GM12891 (cell line): ENCODE data around the gene DAB1.

Experiments used
- DNase-seq: peaks from one replicate; pipeline ENCODE4 v3.0.0; 2011; ENCODE audit warnings: low spot score; ENCODE audit not compliant: insufficient read length
- FAIRE-seq: peaks from 2 replicates; lab custom pipeline; 2011; peaks lifted over from hg19 to GRCh38; lab: Jason Lieb, UNC
- PAX5 ChIP-seq: IDR thresholded peaks from 2 replicates; pipeline ENCODE4 v1.6.1; 2011; ENCODE audit warnings: low read length, moderate library complexity, mild to moderate bottlenecking; ENCODE audit not compliant: insufficient read depth, severe bottlenecking
- POLR2A ChIP-seq: IDR thresholded peaks from 2 replicates; pipeline ENCODE4 v1.6.1; 2011; ENCODE audit warnings: low read depth, low read length, control low read depth
- POLR2AphosphoS5 ChIP-seq: IDR thresholded peaks from 2 replicates; pipeline ENCODE4 v1.6.1; 2011; ENCODE audit warnings: low read depth, low read length, control low read depth
- POU2F2 ChIP-seq: IDR thresholded peaks from 2 replicates; pipeline ENCODE4 v1.6.1; 2011; ENCODE audit warnings: low read depth, mild to moderate bottlenecking, control low read depth, low read length, moderate library complexity
- SPI1 ChIP-seq: IDR thresholded peaks from 2 replicates; pipeline ENCODE4 v1.6.1; 2011; ENCODE audit warnings: low read depth, low read length, control low read depth
- TAF1 ChIP-seq: IDR thresholded peaks from 2 replicates; pipeline ENCODE4 v1.6.1; 2011; ENCODE audit warnings: low read depth, low read length, control low read depth

Gene DAB1

DNA sequence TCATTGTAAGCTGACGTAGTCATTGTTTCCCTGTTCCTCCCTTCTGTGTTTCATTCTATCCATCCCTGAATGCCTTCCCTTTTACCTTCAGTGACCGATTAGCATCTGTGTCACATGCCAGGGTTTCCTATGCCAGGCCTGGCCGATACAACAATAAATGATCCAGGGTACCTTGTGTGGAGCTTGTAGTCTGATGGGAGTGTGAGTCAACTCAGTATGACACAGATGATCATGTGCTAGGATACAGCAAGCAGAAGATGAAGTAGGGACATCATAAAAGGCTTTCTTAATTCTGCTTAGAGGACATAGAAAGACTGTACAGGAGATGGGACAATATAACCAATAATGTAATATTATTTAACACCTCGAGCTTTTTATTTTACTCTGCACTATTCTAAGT, 294.0 kb downstream of the DAB1 start:
- no peak for DNase-seq
- TF ChIP-seq PAX5 (no peak), TAF1 (no peak), POLR2AphosphoS5 (no peak), POU2F2 (no peak), POLR2A (no peak), SPI1 (no peak)
- FAIRE-seq, result no peak

DNA sequence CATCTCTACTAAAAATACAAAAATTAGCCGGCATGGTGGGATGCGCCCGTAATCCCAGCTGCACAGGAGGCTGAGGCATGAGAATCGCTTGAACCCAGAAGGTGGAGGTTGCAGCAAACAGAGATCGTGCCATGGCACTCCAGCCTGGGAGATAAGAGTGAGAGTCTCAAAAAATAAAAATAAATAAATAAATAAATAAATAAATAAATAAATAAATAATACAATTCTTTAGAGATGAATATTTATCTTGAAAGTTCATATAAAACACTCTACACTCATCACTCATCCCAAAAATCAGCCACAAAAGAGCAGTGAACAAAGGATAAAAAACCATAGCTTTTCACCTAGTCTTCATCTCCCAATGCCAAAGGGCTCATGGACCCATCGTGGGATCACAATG, 295.9 kb downstream of the DAB1 start:
- TF ChIP-seq POLR2AphosphoS5 (no peak), POU2F2 (no peak), POLR2A (no peak), PAX5 (no peak), TAF1 (no peak), SPI1 (no peak)
- FAIRE-seq, result no peak
- no peak for DNase-seq

DNA sequence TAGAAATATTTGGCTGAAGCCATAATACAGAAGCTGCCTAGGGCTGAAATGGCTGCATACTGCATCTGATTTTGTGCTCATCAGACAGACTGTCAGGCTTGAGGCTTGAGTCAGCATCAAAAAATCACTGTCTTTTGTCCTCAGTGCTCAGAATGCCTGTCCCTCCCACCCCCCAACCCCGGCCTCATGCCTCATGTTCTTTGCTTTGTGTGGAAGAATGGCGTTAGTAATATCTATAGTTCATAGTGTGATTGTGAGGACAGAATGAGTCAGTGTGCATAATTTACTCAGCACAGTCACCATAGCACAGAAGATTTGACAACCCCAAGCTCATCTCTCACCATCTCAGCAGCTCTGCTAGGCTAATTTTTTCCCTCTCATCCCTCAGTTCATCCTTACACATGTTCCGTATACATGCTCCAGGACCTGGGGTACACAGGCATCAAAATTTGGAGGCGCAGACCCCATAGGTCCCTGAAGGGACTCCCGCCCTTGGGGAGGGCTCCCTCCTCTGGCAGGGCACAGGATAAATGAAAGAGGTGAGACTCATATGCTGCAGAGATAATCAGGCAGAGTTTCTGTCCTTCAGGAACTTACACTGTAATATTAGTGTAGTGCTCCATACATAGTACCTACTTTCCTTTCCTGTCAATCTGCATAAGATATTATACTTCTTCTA, 299.0 kb downstream of the DAB1 start:
- 0 out of 2 replicates have a peak, but pooled peaks have one; percentile 37 for TF ChIP-seq POU2F2
- TF ChIP-seq SPI1, result no peak
- DNase-seq, result no peak
- no peak for FAIRE-seq

DNA sequence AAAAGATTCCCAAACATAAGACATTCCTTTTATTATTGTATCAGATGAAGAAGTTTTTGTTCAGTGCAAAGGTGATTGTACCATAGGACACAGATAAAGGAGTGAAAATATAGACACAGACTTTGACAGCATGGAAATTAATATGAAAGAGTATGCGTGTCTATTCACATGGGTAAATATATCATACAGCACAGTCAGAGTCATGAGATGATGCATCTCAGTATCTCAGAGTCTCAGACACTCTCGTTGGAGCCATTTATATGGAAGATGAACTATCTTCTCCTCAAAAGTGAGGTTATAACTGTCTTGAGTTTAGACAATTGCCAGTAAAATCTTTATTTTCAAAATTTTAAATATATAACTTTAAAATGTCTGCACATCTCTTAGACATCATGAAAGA, 299.7 kb downstream of the DAB1 start:
- TF ChIP-seq TAF1, result no peak
- no peak for TF ChIP-seq PAX5
- no peak for TF ChIP-seq POLR2A
- TF ChIP-seq SPI1, result no peak
- TF ChIP-seq POU2F2, result no peak
- TF ChIP-seq POLR2AphosphoS5, result no peak
- DNase-seq (no peak), FAIRE-seq (no peak)

DNA sequence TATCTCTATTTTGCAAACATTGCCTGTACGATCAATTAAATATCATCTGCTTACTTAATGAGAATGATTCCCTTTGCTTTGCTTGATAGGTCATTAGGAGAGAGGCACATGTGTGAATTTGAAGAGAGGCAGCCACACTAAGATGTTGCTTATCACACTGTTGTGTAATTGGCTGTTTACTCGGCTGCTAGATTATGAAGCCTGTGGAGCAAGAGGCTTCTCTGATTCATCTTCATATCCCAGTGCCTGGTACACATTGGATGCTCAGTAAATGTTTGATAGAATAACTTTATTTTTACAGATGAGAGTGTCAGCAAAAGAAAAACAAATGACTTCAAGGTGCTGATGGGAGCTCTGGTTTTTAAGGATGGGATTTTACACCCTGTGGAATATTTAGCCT, 301.8 kb downstream of the DAB1 start:
- no peak for DNase-seq
- TF ChIP-seq PAX5 (no peak), POU2F2 (no peak), TAF1 (no peak), POLR2AphosphoS5 (no peak), POLR2A (no peak), SPI1 (no peak)
- no peak for FAIRE-seq

DNA sequence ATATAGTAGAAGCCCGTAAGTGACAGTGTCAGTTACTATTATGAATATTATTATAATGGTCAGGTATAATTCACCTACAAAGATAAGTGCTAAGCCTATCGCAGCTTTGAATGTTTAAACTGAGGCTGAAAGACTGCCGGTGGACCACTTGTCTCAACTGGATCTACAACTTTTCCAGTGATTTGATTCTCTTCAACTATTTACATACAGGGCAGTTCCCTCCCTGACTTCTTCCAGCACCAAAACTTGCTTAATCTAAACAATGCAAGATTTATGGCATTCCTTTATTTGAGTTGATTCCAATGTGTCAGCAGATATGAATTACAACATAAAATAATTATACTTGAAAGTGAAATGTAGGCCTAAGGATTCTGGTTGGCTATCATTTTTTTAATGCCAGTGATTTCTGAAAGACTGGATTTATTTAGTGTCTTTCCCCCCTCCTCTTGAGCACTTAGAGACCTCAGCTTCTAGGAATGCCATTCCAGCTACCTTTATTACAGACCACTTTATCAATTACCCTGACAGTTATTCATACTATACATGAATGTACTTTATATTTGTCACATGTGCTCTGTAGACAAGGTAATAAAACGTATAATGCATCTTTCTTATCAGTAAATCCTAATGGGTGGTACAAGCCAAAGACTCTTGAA, 304.8 kb downstream of the DAB1 start:
- FAIRE-seq (no peak), DNase-seq (no peak)

DNA sequence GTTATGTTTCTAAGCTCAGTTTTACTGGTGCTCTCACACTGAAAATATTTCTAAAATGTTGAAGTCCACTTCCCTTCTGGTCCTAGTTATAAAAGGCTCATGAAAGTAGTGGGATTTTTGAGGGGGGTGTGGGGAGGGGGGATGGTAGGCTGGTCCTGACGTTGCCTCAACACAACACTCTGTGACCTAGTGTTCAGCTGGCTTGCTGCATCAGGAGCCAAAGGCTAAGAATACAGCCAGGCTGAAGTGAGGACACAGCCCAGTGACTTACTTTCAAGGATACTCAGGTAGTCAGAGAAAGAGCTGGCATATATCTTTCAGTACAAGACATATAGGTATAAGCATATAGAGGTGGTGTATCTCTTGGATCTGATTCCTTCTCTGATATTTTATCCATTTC, 306.1 kb downstream of the DAB1 start:
- no peak for FAIRE-seq
- DNase-seq, result no peak
- no peak for TF ChIP-seq TAF1
- TF ChIP-seq POLR2AphosphoS5, result no peak
- TF ChIP-seq POLR2A, result no peak
- no peak for TF ChIP-seq PAX5
- no peak for TF ChIP-seq POU2F2
- no peak for TF ChIP-seq SPI1

More for the DNA sequence above, 304.8 kb downstream of the DAB1 start:
- TF ChIP-seq POLR2AphosphoS5 (no peak), TAF1 (no peak), PAX5 (no peak), POU2F2 (no peak), POLR2A (no peak), SPI1 (no peak)

DNA sequence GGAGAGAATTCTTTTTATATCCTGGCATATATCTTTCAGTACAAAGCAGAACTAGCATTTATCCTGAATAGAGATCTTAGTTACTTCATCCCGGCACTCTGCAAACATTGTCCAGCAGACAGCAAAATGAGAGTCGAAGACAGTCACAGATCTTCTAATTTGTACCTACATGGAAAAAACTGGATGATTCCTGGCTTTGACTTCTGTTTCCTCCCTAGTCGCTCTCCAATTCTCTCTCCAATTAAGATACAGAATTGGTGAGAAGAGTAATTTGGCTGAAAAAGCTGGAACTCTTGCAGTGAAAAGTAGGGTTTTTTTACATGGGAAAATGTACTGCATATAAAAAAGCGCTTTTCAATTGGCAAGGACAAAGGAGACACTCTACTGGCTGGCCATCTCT, 307.0 kb downstream of the DAB1 start:
- DNase-seq (no peak), FAIRE-seq (no peak)
- TF ChIP-seq TAF1 (no peak), POLR2A (no peak), POLR2AphosphoS5 (no peak), PAX5 (no peak), SPI1 (no peak), POU2F2 (no peak)

DNA sequence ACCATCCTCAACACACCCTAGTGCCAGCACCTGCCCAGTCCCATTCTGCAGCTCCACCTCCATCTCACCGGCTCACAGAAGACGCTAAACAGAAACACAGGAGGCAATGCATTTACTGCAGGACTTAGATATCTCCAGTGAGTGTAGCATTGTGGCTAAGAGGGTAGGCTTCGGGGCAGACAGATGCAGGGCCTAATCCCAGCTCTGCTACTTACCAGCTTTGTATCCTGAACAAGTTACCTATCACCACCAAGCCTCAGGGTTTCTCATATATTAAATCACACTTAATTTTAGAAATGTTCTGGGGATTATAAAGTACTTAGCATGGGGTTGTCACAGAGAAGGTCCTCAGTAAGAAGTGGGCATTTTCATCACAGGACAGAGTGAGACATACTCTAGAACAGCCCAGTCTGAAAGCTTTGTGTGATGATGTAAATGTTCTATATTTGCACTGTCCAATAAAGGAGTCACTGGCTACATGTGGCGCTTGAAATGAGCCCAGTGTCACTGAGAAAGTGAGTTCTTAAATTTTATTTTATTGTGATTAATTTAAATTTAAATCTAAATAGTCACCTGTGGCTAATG, 308.7 kb downstream of the DAB1 start:
- DNase-seq, result no peak
- FAIRE-seq, result no peak
- TF ChIP-seq SPI1, result no peak
- TF ChIP-seq TAF1, result no peak
- no peak for TF ChIP-seq POLR2AphosphoS5
- no peak for TF ChIP-seq POU2F2
- TF ChIP-seq POLR2A, result no peak
- no peak for TF ChIP-seq PAX5

DNA sequence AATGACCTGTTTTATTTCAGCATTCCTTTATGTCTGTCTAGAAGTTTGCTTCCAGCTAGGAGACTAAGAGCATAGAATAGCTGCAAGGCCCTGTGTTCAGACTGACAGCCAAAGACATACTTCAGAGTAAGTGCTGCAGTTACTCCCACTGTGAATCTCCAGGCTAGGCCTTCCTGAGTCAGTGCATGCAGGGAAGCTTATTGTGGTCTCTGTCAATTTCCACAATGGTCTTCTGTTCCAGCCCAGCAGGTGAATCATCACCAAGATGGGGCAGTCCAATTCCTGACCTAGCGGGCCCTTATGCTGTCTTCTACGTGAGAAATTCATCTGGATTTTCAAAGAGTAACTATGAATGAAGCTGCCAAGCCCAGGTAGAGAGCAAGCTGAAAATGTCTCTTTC, 311.7 kb downstream of the DAB1 start:
- FAIRE-seq (no peak), DNase-seq (no peak)
- TF ChIP-seq PAX5 (no peak), TAF1 (no peak), POLR2AphosphoS5 (no peak), SPI1 (no peak), POLR2A (no peak), POU2F2 (no peak)
